H1 (cell line): Measurements from ENCODE around the gene CCDC185. TPM values are rescaled to one million over a fixed set of nuclear protein-coding genes. Genes with fewer than 3 reads are reported as not detected.

ENCODE experiments used
- CTCF ChIA-PET: fragments of 300-600 bp; sonication (Branson Sonifier 250); formaldehyde crosslinking; loops from one replicate; lab custom pipeline; 2021; ENCODE audit not compliant: partially characterized antibody; lab: Charles Lee
- POLR2A ChIA-PET: fragments of 300-600 bp; sonication (Branson Sonifier 250); formaldehyde crosslinking; loops from one replicate; lab custom pipeline; 2021; ENCODE audit warnings: inconsistent platforms; ENCODE audit not compliant: partially characterized antibody; lab: Charles Lee
- DNase-seq, 2 experiments: peaks; one replicate each; pipeline versions ENCODE4 v3.0.0 to v3.0.0-alpha.2; 2010 to 2022; ENCODE audit warnings: low spot score in 2 of 2, low read depth in 1 of 2, mixed read lengths in 1 of 2
- FAIRE-seq: peaks from 2 replicates; lab custom pipeline; 2011; peaks lifted over from hg19 to GRCh38; lab: Jason Lieb, UNC
- H2AFZ ChIP-seq: 2 replicates; pipeline ENCODE4 v1.8.1; 2012; ENCODE audit warnings: low read length, inconsistent platforms
- H2AK5ac ChIP-seq: 2 replicates; pipeline ENCODE4 v1.6.1; 2013; ENCODE audit warnings: low read depth, low read length
- H2BK120ac ChIP-seq: replicated peaks from 2 replicates; pipeline ENCODE3; 2013; ENCODE audit warnings: low read depth, low read length, inconsistent platforms
- H2BK12ac ChIP-seq: 2 replicates; pipeline ENCODE4 v1.6.1; 2013; ENCODE audit warnings: low read depth, low read length
- H2BK15ac ChIP-seq: 2 replicates; pipeline ENCODE4 v1.6.1; 2013; ENCODE audit warnings: low read length
- H2BK20ac ChIP-seq: 2 replicates; pipeline ENCODE4 v1.6.1; 2013; ENCODE audit warnings: low read length
- H2BK5ac ChIP-seq: 2 replicates; pipeline ENCODE4 v1.6.1; 2013; ENCODE audit warnings: low read depth, low read length
- H3K14ac ChIP-seq: 2 replicates; pipeline ENCODE4 v1.6.1; 2013; ENCODE audit warnings: inconsistent platforms; ENCODE audit not compliant: insufficient read length
- H3K18ac ChIP-seq: 2 replicates; pipeline ENCODE4 v1.6.1; 2013; ENCODE audit warnings: low read length; ENCODE audit errors: extremely low read depth
- H3K23ac ChIP-seq: 2 replicates; pipeline ENCODE4 v1.6.1; 2013; ENCODE audit warnings: inconsistent platforms; ENCODE audit not compliant: insufficient read length
- H3K23me2 ChIP-seq: 2 replicates; pipeline ENCODE4 v1.6.1; 2013; ENCODE audit warnings: low read depth, low read length
- H3K27ac ChIP-seq: 2 replicates; pipeline ENCODE4 v1.6.1; 2011; ENCODE audit warnings: low read depth, low read length, inconsistent platforms
- H3K27me3 ChIP-seq, 4 experiments: replicated peaks in 1 of 4; 1 replicate in 1 of 4; 2 replicates in 3 of 4; pipeline versions ENCODE4 v1.6.1 to v1.8.1; 2011 to 2013; ENCODE audit warnings: low read length in 3 of 4, mild to moderate bottlenecking in 3 of 4, inconsistent platforms in 2 of 4, mixed read lengths in 2 of 4, moderate library complexity in 1 of 4; ENCODE audit not compliant: control insufficient read depth in 3 of 4, insufficient read depth in 3 of 4; ENCODE audit errors: extremely low read depth in 1 of 4
- H3K36me3 ChIP-seq, 4 experiments: 2 replicates each; pipeline versions ENCODE4 v1.6.1 to v1.8.1; 2011 to 2013; ENCODE audit warnings: mild to moderate bottlenecking in 4 of 4, low read length in 3 of 4, moderate library complexity in 2 of 4, control low read depth in 1 of 4, inconsistent platforms in 1 of 4; ENCODE audit not compliant: insufficient read depth in 4 of 4, control insufficient read depth in 2 of 4
- H3K4ac ChIP-seq: replicated peaks from 2 replicates; pipeline ENCODE3; 2013; ENCODE audit warnings: low read length, low read depth, mixed read lengths, inconsistent platforms; ENCODE audit not compliant: insufficient read length
- H3K4me1 ChIP-seq, 4 experiments: replicated peaks in 1 of 4; 1 replicate in 1 of 4; 2 replicates in 3 of 4; pipeline versions ENCODE4 v1.6.1 to v1.8.1; 2011 to 2013; ENCODE audit warnings: low read length in 3 of 4, inconsistent platforms in 2 of 4, mixed read lengths in 1 of 4; ENCODE audit not compliant: insufficient read depth in 4 of 4, control insufficient read depth in 3 of 4
- H3K4me2 ChIP-seq, 2 experiments: 2 replicates each; pipeline versions ENCODE4 v1.6.1 to v1.8.1; 2011 to 2013; ENCODE audit warnings: low read depth in 2 of 2, low read length in 2 of 2, control low read depth in 1 of 2, inconsistent platforms in 1 of 2, mild to moderate bottlenecking in 1 of 2; ENCODE audit not compliant: insufficient read depth in 1 of 2
- H3K4me3 ChIP-seq, 4 experiments: fragments of 200-600, 300-600 bp in 1 of 4; sonication (generic), shearing (Covaris generic), sonication (Bioruptor Twin) in 1 of 4; 2 replicates each; pipeline versions ENCODE4 v1.5.1 to v1.8.1; 2011 to 2016; ENCODE audit warnings: low read length in 4 of 4, low read depth in 3 of 4, control low read depth in 2 of 4, inconsistent platforms in 2 of 4, mild to moderate bottlenecking in 2 of 4, mixed read lengths in 1 of 4, moderate library complexity in 1 of 4; ENCODE audit not compliant: insufficient read depth in 2 of 4; ENCODE audit errors: extremely low read depth in 1 of 4
- H3K56ac ChIP-seq: replicated peaks from 2 replicates; pipeline ENCODE3; 2013; ENCODE audit warnings: low read depth, mild to moderate bottlenecking, mixed read lengths, low read length, inconsistent platforms; ENCODE audit not compliant: insufficient read length
- H3K79me1 ChIP-seq: 2 replicates; pipeline ENCODE4 v1.6.1; 2013; ENCODE audit warnings: low read depth, low read length, control low read depth
- H3K79me2 ChIP-seq, 2 experiments: 2 replicates each; pipeline versions ENCODE4 v1.6.1 to v1.8.1; 2012 to 2013; ENCODE audit warnings: low read length in 2 of 2, mild to moderate bottlenecking in 2 of 2, inconsistent platforms in 1 of 2; ENCODE audit not compliant: insufficient read depth in 2 of 2, control insufficient read depth in 1 of 2
- H3K9ac ChIP-seq, 4 experiments: replicated peaks in 1 of 4; 1 replicate in 1 of 4; 2 replicates in 3 of 4; pipeline versions ENCODE4 v1.6.1 to v1.8.1; 2011 to 2013; ENCODE audit warnings: low read depth in 3 of 4, low read length in 3 of 4, control low read depth in 2 of 4, mild to moderate bottlenecking in 2 of 4, moderate library complexity in 2 of 4, inconsistent platforms in 1 of 4; ENCODE audit errors: extremely low read depth in 1 of 4
- H3K9me3 ChIP-seq, 2 experiments: 2 replicates each; pipeline versions ENCODE4 v1.6.1 to v1.8.1; 2012 to 2013; ENCODE audit warnings: mild to moderate bottlenecking in 2 of 2, moderate library complexity in 2 of 2, control low read depth in 1 of 2, inconsistent platforms in 1 of 2, low read depth in 1 of 2, low read length in 1 of 2, mixed read lengths in 1 of 2; ENCODE audit not compliant: insufficient read depth in 2 of 2
- H4K20me1 ChIP-seq, 2 experiments: replicated peaks in 1 of 2; 2 replicates each; pipeline versions ENCODE3 to v1.8.1; 2011 to 2013; ENCODE audit warnings: inconsistent platforms in 2 of 2, low read length in 2 of 2, mild to moderate bottlenecking in 1 of 2; ENCODE audit not compliant: insufficient read depth in 2 of 2, control insufficient read depth in 1 of 2
- H4K5ac ChIP-seq: 2 replicates; pipeline ENCODE4 v1.6.1; 2013; ENCODE audit warnings: low read length, low read depth, mixed read lengths, inconsistent platforms; ENCODE audit not compliant: insufficient read length
- H4K8ac ChIP-seq: 2 replicates; pipeline ENCODE4 v1.8.0; 2013; ENCODE audit warnings: mild to moderate bottlenecking, moderate library complexity, low read length, inconsistent platforms; ENCODE audit not compliant: insufficient read depth; ENCODE audit errors: extremely low read depth
- H4K91ac ChIP-seq: replicated peaks from 2 replicates; pipeline ENCODE3; 2013; ENCODE audit warnings: low read length, mixed read lengths, inconsistent platforms; ENCODE audit not compliant: insufficient read length
- CTBP2 ChIP-seq: IDR thresholded peaks from 2 replicates; pipeline ENCODE4 v1.7.0; 2011; ENCODE audit warnings: borderline replicate concordance, mild to moderate bottlenecking, moderate library complexity, mixed read lengths, low read length; ENCODE audit not compliant: insufficient read depth, insufficient read length
- E2F6 ChIP-seq: IDR thresholded peaks from 2 replicates; pipeline ENCODE4 v1.6.1; 2012; ENCODE audit warnings: inconsistent platforms
- FOSL1 ChIP-seq: IDR thresholded peaks from 2 replicates; pipeline ENCODE4 v1.6.1; 2011; ENCODE audit warnings: mild to moderate bottlenecking, low read depth, low read length, moderate library complexity; ENCODE audit not compliant: insufficient read depth
- JUN ChIP-seq: IDR thresholded peaks from 2 replicates; pipeline ENCODE4 v1.6.1; 2011; ENCODE audit warnings: low read depth, mild to moderate bottlenecking, improper control_type of control experiment, low read length
- KDM4A ChIP-seq: IDR thresholded peaks from one replicate; pipeline ENCODE4 v1.7.1; 2012; ENCODE audit warnings: low read depth, mild to moderate bottlenecking, moderate library complexity, low read length, inconsistent platforms; ENCODE audit not compliant: severe bottlenecking
- KDM5A ChIP-seq: fragments of 200-600 bp; IDR thresholded peaks from 2 replicates; pipeline ENCODE4 v1.7.1; 2012; ENCODE audit warnings: mild to moderate bottlenecking, low read length, inconsistent platforms, mixed read lengths
- POLR2AphosphoS5 ChIP-seq: IDR thresholded peaks from 2 replicates; pipeline ENCODE4 v1.6.1; 2011; ENCODE audit warnings: low read depth, low read length
- RXRA ChIP-seq: IDR thresholded peaks from 2 replicates; pipeline ENCODE4 v1.6.1; 2011; ENCODE audit warnings: low read depth, mild to moderate bottlenecking, low read length, moderate library complexity; ENCODE audit not compliant: insufficient read depth
- SAP30 ChIP-seq: fragments of 300-600 bp; sonication (generic); IDR thresholded peaks from 2 replicates; pipeline ENCODE4 v1.7.1; 2012; ENCODE audit warnings: low read length, moderate library complexity, mild to moderate bottlenecking, inconsistent platforms; ENCODE audit not compliant: insufficient read depth, insufficient replicate concordance
- SIRT6 ChIP-seq: IDR thresholded peaks from one replicate; pipeline ENCODE4 v1.7.1; 2012; ENCODE audit warnings: low read length, inconsistent platforms
- YY1 ChIP-seq: IDR thresholded peaks from 2 replicates; pipeline ENCODE4 v1.6.1; 2011; ENCODE audit warnings: low read depth, mild to moderate bottlenecking, low read length
- WGBS, 2 experiments: shearing (Covaris generic) in 1 of 2; methylation state at CpG; one replicate each; pipeline versions ENCODE4 v1.1.6 to v1.1.7; 2013 to 2015; ENCODE audit warnings: low lambda C conversion rate in 2 of 2, mixed read lengths in 2 of 2, inconsistent platforms in 1 of 2, low coverage in 1 of 2, missing lambda C conversion rate in 1 of 2; ENCODE audit not compliant: insufficient replicate concordance in 2 of 2, insufficient coverage in 1 of 2, insufficient read length in 1 of 2; ENCODE audit errors: extremely low coverage in 1 of 2, missing lambda C conversion rate in 1 of 2; 5-methylcytosine and 5-hydroxymethylcytosine counted together
- polyA plus RNA-seq, 7 experiments: library from polyadenylated mRNA; depleted of rRNA in 3 of 7; stranded (reverse) in 5 of 7; unstranded in 2 of 7; fragments of >200 nt in 5 of 7; fragments of 200-250 nt in 2 of 7; gene quantifications; 1 replicate in 5 of 7; 2 replicates in 1 of 7; 4 replicates in 1 of 7; pipeline versions ENCODE4 v1.2.1 to v1.2.3, GENCODE V29; 2011 to 2013; ENCODE audit warnings: missing spikeins in 2 of 7, mixed read lengths in 2 of 7
- total RNA-seq: library from RNA; stranded (reverse); fragmentation: NEBNext Ultra II Directional; extraction: Animal tissue kit (Norgen Biotek cat#: 25700); gene quantifications from 2 replicates; pipeline ENCODE4 v1.2.1, GENCODE V29; 2021

Gene CCDC185
- total and polyA plus RNA-seq, 2 of the 8 experiments (the other 6 are each of a cell fraction or from before 2014, with no cell fraction given), result not detected

DNA sequence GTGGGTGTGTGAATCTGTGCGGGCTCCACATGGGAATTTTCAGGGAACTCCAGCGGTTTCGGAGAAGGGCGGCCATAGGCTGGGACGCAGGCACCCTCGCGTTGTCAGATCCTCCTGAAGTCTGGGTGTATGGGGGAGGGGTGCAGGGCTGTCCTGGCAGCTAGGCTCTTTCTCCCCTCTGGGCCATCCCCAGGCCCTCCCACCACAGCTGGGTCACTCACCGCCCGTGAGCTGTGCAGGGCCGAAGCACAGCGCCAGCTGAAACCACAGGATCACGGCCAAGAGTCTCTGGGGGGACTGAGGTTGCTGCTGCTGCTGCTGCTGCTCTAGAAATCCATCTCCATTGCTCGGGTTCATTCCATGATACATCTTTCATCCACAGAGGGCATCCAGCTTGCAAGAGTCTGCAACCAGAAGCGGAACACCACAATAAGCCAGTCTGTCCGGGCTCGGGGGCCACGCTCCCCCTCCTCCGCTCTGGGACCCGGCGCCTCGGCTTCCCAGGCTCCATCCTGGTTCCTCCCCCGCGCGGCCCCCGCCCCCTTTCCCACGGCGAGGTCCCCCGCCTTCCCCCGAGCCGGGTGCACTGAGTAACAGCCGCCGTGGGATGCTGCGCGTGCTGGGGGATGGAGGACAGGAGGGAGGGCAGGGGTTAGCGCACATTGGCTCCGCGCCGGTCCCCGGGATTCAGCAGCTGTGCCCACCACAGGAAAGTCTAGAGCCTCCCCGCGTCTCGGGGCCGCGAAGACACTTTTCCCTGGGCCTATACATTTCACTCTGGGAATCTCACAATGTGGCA lies 30.0 kb upstream of the CCDC185 start:
- Histone ChIP-seq H4K91ac (no peak overlapping the region), H3K27ac (no peak overlapping the region), H3K9me3 (no peaks in the 10 kb centered on the region), H2BK20ac (no peak overlapping the region), H3K23me2 (peaks cover 14% of the 10 kb centered on the region; the same call in 1 of the 2 replicates), H3K56ac (peak overlapping the region; percentile 10), H2BK12ac (no peak overlapping the region), H3K4me1 (peaks cover 2 to 11% (median 4%) of the 10 kb centered on the region in 4 experiments; a peak in 5 of 7 replicates), H2AFZ (peak overlapping the region; percentile 89), H3K23ac (no peak overlapping the region), H3K4ac (no peak overlapping the region), H2BK120ac (no peak overlapping the region), H3K4me3 (peak overlapping the region; percentile 46 to 96 (median 82)), H2BK5ac (no peak overlapping the region), H4K5ac (no peak overlapping the region), H3K79me2 (no peaks in the 10 kb centered on the region), H3K18ac (peak overlapping the region; percentile 0; the same call in 1 of the 2 replicates), H2BK15ac (no peak overlapping the region; the same call in 1 of the 2 replicates), H3K14ac (no peak overlapping the region), H3K9ac (no peak overlapping the region; a peak in 1 of 7 replicates), H4K20me1 (no peaks in the 10 kb centered on the region), H4K8ac (no peak overlapping the region), H3K4me2 (peak overlapping the region; percentile 85 to 98), H2AK5ac (no peak overlapping the region), H3K36me3 (no peaks in the 10 kb centered on the region), H3K79me1 (no peaks in the 10 kb centered on the region), H3K27me3 (peaks cover 7 to 34% (median 22%) of the 10 kb centered on the region in 4 experiments)
- ChIA-PET CTCF (interaction anchor here (0.7 to 6.0 kb wide), 7 partner anchors 12 to 322 kb away, joined by 3 to 45 read pairs (median 4); no protein-coding TSS in a partner anchor), POLR2A (interaction anchor here (1.0 to 2.0 kb wide), 4 partner anchors 11 to 230 kb away, joined by 3 to 6 read pairs (median 4); no protein-coding TSS in a partner anchor)
- DNase-seq (peak in 1 of 2 experiments; percentile 76), FAIRE-seq (no peak)
- WGBS, 2 experiments, result 1% methylated on average over 28 of the region's 44 CpGs; no CpG with 5 or more reads in 1 of the 2 experiments
- TF ChIP-seq SAP30, result no peak
- no peak; the same call in 1 of the 2 replicates for TF ChIP-seq E2F6
- no peak for TF ChIP-seq POLR2AphosphoS5
- peak; percentile 18 for TF ChIP-seq KDM4A
- peak; percentile 51; the same call in 1 of the 2 replicates for TF ChIP-seq YY1
- TF ChIP-seq CTBP2, result no peak
- TF ChIP-seq FOSL1, result no peak
- TF ChIP-seq JUN, result no peak
- no peak for TF ChIP-seq RXRA
- TF ChIP-seq KDM5A, result no peak
- TF ChIP-seq SIRT6, result no peak
